Fibroblast of mammary gland (primary cell): ENCODE results near the gene TBC1D14.

ENCODE experiments used
- DNase-seq: peaks from one replicate; pipeline ENCODE4 v3.0.0-alpha.2; 2010; ENCODE audit warnings: low read depth
- H3K4me3 ChIP-seq: 2 replicates; pipeline ENCODE4 v1.5.1; 2011; ENCODE audit warnings: low read depth, mild to moderate bottlenecking, low read length, moderate library complexity; ENCODE audit not compliant: control insufficient read depth
- CTCF ChIP-seq: conservative IDR thresholded peaks from 2 replicates; pipeline ENCODE4 v1.5.1; 2011; ENCODE audit warnings: low read depth, low read length, inconsistent platforms; ENCODE audit not compliant: control insufficient read depth, insufficient read depth

The TBC1D14 gene

GRCh38 chr4:6909113-6909969, at the start of gene TBC1D14:
Gene TBC1D14, plus strand, starts transcription at chr4:6909826. Its CDS starts 13,564 bp downstream, at chr4:6923390.
- no peak for TF ChIP-seq CTCF
- peak; percentile 74 for DNase-seq
- H3K4me3 ChIP-seq = peak within 1 kb of the TSS; percentile 57

- no peak overlapping the region for H3K4me3 ChIP-seq
- no peak for DNase-seq
- TF ChIP-seq CTCF = no peak
Observed at GRCh38 chr4:6868386-6868785, 41.2 kb upstream of the TBC1D14 start.

GRCh38 chr4:6869944-6870343, 39.7 kb upstream of the TBC1D14 start:
- TF ChIP-seq CTCF = no peak
- no peak overlapping the region for H3K4me3 ChIP-seq
- DNase-seq = no peak

GRCh38 chr4:6873291-6873690, 36.3 kb upstream of the TBC1D14 start:
- DNase-seq = peak; percentile 29
- TF ChIP-seq CTCF = peak; percentile 33
- no peak overlapping the region for H3K4me3 ChIP-seq

GRCh38 chr4:6873792-6874461, 35.7 kb upstream of the TBC1D14 start:
- no peak overlapping the region for H3K4me3 ChIP-seq
- peak; percentile 68 for DNase-seq
- TF ChIP-seq CTCF = peak; percentile 93

- TF ChIP-seq CTCF = no peak
- H3K4me3 ChIP-seq = no peak overlapping the region
- DNase-seq = no peak
Observed at GRCh38 chr4:6874981-6875380, 34.6 kb upstream of the TBC1D14 start.
